H9 (cell line): ENCODE measurements around the gene SQSTM1. TPM values are rescaled to one million over a fixed set of nuclear protein-coding genes. Genes with fewer than 3 reads are reported as not detected.
A peak's percentile ranks its signal among the peaks of the same experiment; 100 is the strongest.

Source experiments
- DNase-seq: peaks from one replicate; pipeline ENCODE4 v3.0.0-alpha.2; 2017
- H2AFZ ChIP-seq: one replicate; pipeline ENCODE4 v1.6.1; 2013; ENCODE audit warnings: mild to moderate bottlenecking, low read length, control low read depth, moderate library complexity
- H2AK5ac ChIP-seq: 2 replicates; pipeline ENCODE4 v1.6.1; 2013; ENCODE audit warnings: low read length, control low read depth, mixed read lengths; ENCODE audit not compliant: insufficient read length
- H2BK120ac ChIP-seq: one replicate; pipeline ENCODE4 v1.6.1; 2013; ENCODE audit warnings: low read depth, mild to moderate bottlenecking, low read length, control low read depth, inconsistent platforms; ENCODE audit not compliant: poor library complexity, severe bottlenecking
- H2BK12ac ChIP-seq: 2 replicates; pipeline ENCODE4 v1.6.1; 2013; ENCODE audit warnings: low read length, control low read depth, mixed read lengths, low read depth; ENCODE audit not compliant: insufficient read length
- H2BK15ac ChIP-seq: 2 replicates; pipeline ENCODE4 v1.6.1; 2013; ENCODE audit warnings: low read depth, low read length, control low read depth
- H2BK20ac ChIP-seq: one replicate; pipeline ENCODE4 v1.6.1; 2013; ENCODE audit warnings: low read depth, mild to moderate bottlenecking, low read length, control low read depth, inconsistent platforms; ENCODE audit not compliant: poor library complexity, severe bottlenecking
- H2BK5ac ChIP-seq: 2 replicates; pipeline ENCODE4 v1.6.1; 2013; ENCODE audit warnings: low read length, control low read depth, mixed read lengths; ENCODE audit not compliant: insufficient read length
- H3K14ac ChIP-seq: 2 replicates; pipeline ENCODE4 v1.6.1; 2013; ENCODE audit warnings: low read length, control low read depth; ENCODE audit not compliant: insufficient read depth
- H3K18ac ChIP-seq: 2 replicates; pipeline ENCODE4 v1.6.1; 2013; ENCODE audit warnings: low read depth, mild to moderate bottlenecking, mixed read lengths, low read length, control low read depth; ENCODE audit not compliant: insufficient read length
- H3K23ac ChIP-seq: 2 replicates; pipeline ENCODE4 v1.6.1; 2013; ENCODE audit warnings: low read length, control low read depth, mixed read lengths, low read depth; ENCODE audit not compliant: insufficient read length
- H3K23me2 ChIP-seq: 2 replicates; pipeline ENCODE4 v1.6.1; 2013; ENCODE audit warnings: low read depth, mild to moderate bottlenecking, mixed read lengths, low read length, control low read depth; ENCODE audit not compliant: insufficient read length, poor library complexity, severe bottlenecking
- H3K27ac ChIP-seq: 2 replicates; pipeline ENCODE4 v1.5.1; 2013; ENCODE audit warnings: low read length, control low read depth, mixed read lengths, low read depth; ENCODE audit not compliant: insufficient read length
- H3K27me3 ChIP-seq: 2 replicates; pipeline ENCODE4 v1.6.1; 2013; ENCODE audit warnings: low read length, control low read depth, inconsistent platforms; ENCODE audit not compliant: insufficient read depth
- H3K4ac ChIP-seq: 2 replicates; pipeline ENCODE4 v1.6.1; 2013; ENCODE audit warnings: low read depth, mild to moderate bottlenecking, control low read depth, inconsistent platforms, low read length, moderate library complexity
- H3K4me1 ChIP-seq: 2 replicates; pipeline ENCODE4 v1.6.1; 2013; ENCODE audit warnings: low read length, control low read depth, inconsistent platforms; ENCODE audit not compliant: insufficient read depth
- H3K4me2 ChIP-seq: 2 replicates; pipeline ENCODE4 v1.6.1; 2013; ENCODE audit warnings: low read length, control low read depth, mixed read lengths; ENCODE audit not compliant: insufficient read length, insufficient read depth
- H3K56ac ChIP-seq: 2 replicates; pipeline ENCODE4 v1.6.1; 2013; ENCODE audit warnings: low read depth, mild to moderate bottlenecking, mixed read lengths, low read length, control low read depth; ENCODE audit not compliant: insufficient read length
- H3K79me1 ChIP-seq: 2 replicates; pipeline ENCODE4 v1.6.1; 2013; ENCODE audit warnings: low read depth, mild to moderate bottlenecking, moderate library complexity, low read length, control low read depth, inconsistent platforms; ENCODE audit not compliant: insufficient read depth, poor library complexity, severe bottlenecking
- H3K79me2 ChIP-seq: 2 replicates; pipeline ENCODE4 v1.6.1; 2013; ENCODE audit warnings: low read length, control low read depth, inconsistent platforms; ENCODE audit not compliant: insufficient read depth
- H3K9ac ChIP-seq: 2 replicates; pipeline ENCODE4 v1.6.1; 2013; ENCODE audit warnings: low read length, control low read depth, mixed read lengths; ENCODE audit not compliant: insufficient read length; ENCODE audit errors: extremely low read depth
- H3K9me3 ChIP-seq: one replicate; pipeline ENCODE4 v1.6.1; 2013; ENCODE audit warnings: low read depth, low read length, inconsistent platforms; ENCODE audit not compliant: control insufficient read depth
- H3T11ph ChIP-seq: one replicate; pipeline ENCODE4 v1.6.1; 2013; ENCODE audit warnings: mild to moderate bottlenecking, low read length, control low read depth, inconsistent platforms
- H4K20me1 ChIP-seq: one replicate; pipeline ENCODE4 v1.6.1; 2013; ENCODE audit not compliant: control insufficient read depth, insufficient read length, insufficient read depth
- H4K5ac ChIP-seq: 2 replicates; pipeline ENCODE4 v1.6.1; 2013; ENCODE audit warnings: low read depth, mild to moderate bottlenecking, mixed read lengths, low read length, control low read depth; ENCODE audit not compliant: insufficient read length
- H4K8ac ChIP-seq: replicated peaks from 2 replicates; pipeline ENCODE4 v1.6.1; 2013; ENCODE audit warnings: low read length, control low read depth, mixed read lengths, low read depth; ENCODE audit not compliant: insufficient read length
- H4K91ac ChIP-seq: 2 replicates; pipeline ENCODE4 v1.6.1; 2013; ENCODE audit warnings: low read depth, mild to moderate bottlenecking, moderate library complexity, mixed read lengths, low read length, control low read depth; ENCODE audit not compliant: insufficient read length
- H3K27ac Mint-ChIP-seq, 3 experiments: 2 replicates in 2 of 3; 3 replicates in 1 of 3; pipeline ENCODE4 v1.8.0; 2020 to 2021; ENCODE audit warnings: mixed read lengths in 3 of 3, mild to moderate bottlenecking in 1 of 3, moderate library complexity in 1 of 3
- H3K27me3 Mint-ChIP-seq: 2 replicates; pipeline ENCODE4 v1.8.0; 2021; ENCODE audit warnings: low read depth, mild to moderate bottlenecking, moderate library complexity, mixed read lengths
- H3K36me3 Mint-ChIP-seq, 3 experiments: 2 replicates in 2 of 3; 3 replicates in 1 of 3; pipeline ENCODE4 v1.8.0; 2020 to 2021; ENCODE audit warnings: low read depth in 3 of 3, mixed read lengths in 3 of 3; ENCODE audit not compliant: insufficient read depth in 1 of 3
- H3K4me1 Mint-ChIP-seq, 2 experiments: 2 replicates each; pipeline ENCODE4 v1.8.0; 2020; ENCODE audit warnings: mixed read lengths in 2 of 2
- H3K4me3 Mint-ChIP-seq, 2 experiments: 2 replicates in 1 of 2; 3 replicates in 1 of 2; pipeline ENCODE4 v1.8.0; 2020 to 2021; ENCODE audit warnings: mild to moderate bottlenecking in 2 of 2, mixed read lengths in 2 of 2, moderate library complexity in 1 of 2
- H3K9me3 Mint-ChIP-seq, 2 experiments: 2 replicates in 1 of 2; 3 replicates in 1 of 2; pipeline ENCODE4 v1.8.0; 2020; ENCODE audit warnings: mild to moderate bottlenecking in 2 of 2, mixed read lengths in 2 of 2, moderate library complexity in 1 of 2
- CTCF ChIP-seq: fragments of 200-600 bp; sonication (generic); conservative IDR thresholded peaks from 3 replicates; pipeline ENCODE4 v1.8.0; 2021; ENCODE audit warnings: antibody characterized with exemption, mild to moderate bottlenecking
- WGBS: extraction: QIAGEN DNeasy Blood & Tissue Kit; methylation state at CpG from one replicate; pipeline ENCODE4 v1.1.7; 2013; ENCODE audit warnings: missing lambda C conversion rate, low lambda C conversion rate, mixed read lengths; ENCODE audit not compliant: insufficient read length; ENCODE audit errors: extremely low coverage; 5-methylcytosine and 5-hydroxymethylcytosine counted together
- total RNA-seq: library from RNA; stranded (reverse); gene quantifications from 2 replicates; pipeline ENCODE4 v1.2.1, GENCODE V29; 2021

Gene SQSTM1
- total RNA-seq, 1 experiment from 2014 or later = 144 TPM

- H3K4me1 Mint-ChIP-seq = peaks cover 40 to 41% of the 10 kb centered on the region in 2 experiments
- H2AFZ ChIP-seq = no peak overlapping the region
- no peaks in the 10 kb centered on the region for H3K27me3 Mint-ChIP-seq
Measured at GRCh38 chr5:179823937-179824744, 3.4 kb downstream of the SQSTM1 start.

More at GRCh38 chr5:179823937-179824744, 3.4 kb downstream of the SQSTM1 start:
- Histone ChIP-seq H3K4ac (no peak overlapping the region), H3K18ac (no peak overlapping the region), H3K27ac (no peak overlapping the region), H3T11ph (no peak overlapping the region), H2AK5ac (no peak overlapping the region), H3K4me2 (no peak overlapping the region), H4K5ac (no peak overlapping the region), H3K56ac (no peak overlapping the region), H4K91ac (no peak overlapping the region), H2BK20ac (no peak overlapping the region), H3K9ac (no peak overlapping the region), H2BK120ac (no peak overlapping the region), H3K4me1 (peaks cover 8% of the 10 kb centered on the region; the same call in 1 of the 2 replicates), H4K8ac (no peak overlapping the region), H3K23ac (no peak overlapping the region), H3K79me1 (peaks cover 10% of the 10 kb centered on the region), H2BK15ac (no peak overlapping the region), H3K79me2 (peaks cover 9% of the 10 kb centered on the region; the same call in 1 of the 2 replicates), H2BK12ac (no peak overlapping the region), H4K20me1 (no peaks in the 10 kb centered on the region), H3K14ac (no peak overlapping the region), H3K9me3 (no peaks in the 10 kb centered on the region), H2BK5ac (no peak overlapping the region), H3K27me3 (no peaks in the 10 kb centered on the region), H3K23me2 (no peaks in the 10 kb centered on the region)
- peak overlapping the region in 1 of 3 experiments; percentile 7; a peak in 1 of 7 replicates for H3K27ac Mint-ChIP-seq
- H3K36me3 Mint-ChIP-seq = peaks cover 42 to 64% (median 63%) of the 10 kb centered on the region in 3 experiments
- no peak for DNase-seq
- no CpG with 5 or more reads among the region's 22 CpGs for WGBS
- no peak overlapping the region for H3K4me3 Mint-ChIP-seq
- no peaks in the 10 kb centered on the region; a peak in 1 of 5 replicates for H3K9me3 Mint-ChIP-seq
- no peak for TF ChIP-seq CTCF
